Stimulated activated CD8-positive, alpha-beta memory T cell treated with anti-CD3 and anti-CD28 coated beads, Interleukin-12 subunit alpha, Interleukin-12 subunit beta, amount 100 ng/mL, for 1 hour (primary cell): Measurements from ENCODE around the gene DDX39A.
"Not testable (repeated sequence)": the region's sequence is repeated elsewhere in the genome, so short reads cannot be mapped to it uniquely, and the experiment has no call there.

Experiments used
- DNase-seq: peaks from one replicate; pipeline ENCODE4 v3.0.0-alpha.2; 2020; ENCODE audit warnings: low read depth

DDX39A gene

DNA sequence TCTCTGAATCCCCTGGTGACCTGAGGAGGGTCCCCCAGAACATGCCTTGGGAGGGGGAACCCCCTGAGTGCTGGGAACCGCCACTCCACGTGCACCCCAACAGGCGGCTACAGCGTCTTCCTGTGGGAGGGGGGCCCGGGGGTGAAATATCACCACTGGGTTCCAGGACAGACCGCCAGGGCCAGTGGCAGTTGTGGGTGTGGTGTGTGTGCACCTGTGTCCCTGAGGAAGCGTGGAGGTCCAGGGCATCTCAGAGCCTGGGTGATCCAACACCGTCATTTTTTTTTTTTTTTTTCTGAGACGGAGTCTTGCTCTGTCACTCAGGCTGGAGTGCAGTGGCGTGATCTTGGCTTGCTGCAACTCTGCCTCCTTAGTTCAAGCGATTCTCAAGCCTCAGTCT lies 33.6 kb downstream of the DDX39A start:
- no peak for DNase-seq

DNA sequence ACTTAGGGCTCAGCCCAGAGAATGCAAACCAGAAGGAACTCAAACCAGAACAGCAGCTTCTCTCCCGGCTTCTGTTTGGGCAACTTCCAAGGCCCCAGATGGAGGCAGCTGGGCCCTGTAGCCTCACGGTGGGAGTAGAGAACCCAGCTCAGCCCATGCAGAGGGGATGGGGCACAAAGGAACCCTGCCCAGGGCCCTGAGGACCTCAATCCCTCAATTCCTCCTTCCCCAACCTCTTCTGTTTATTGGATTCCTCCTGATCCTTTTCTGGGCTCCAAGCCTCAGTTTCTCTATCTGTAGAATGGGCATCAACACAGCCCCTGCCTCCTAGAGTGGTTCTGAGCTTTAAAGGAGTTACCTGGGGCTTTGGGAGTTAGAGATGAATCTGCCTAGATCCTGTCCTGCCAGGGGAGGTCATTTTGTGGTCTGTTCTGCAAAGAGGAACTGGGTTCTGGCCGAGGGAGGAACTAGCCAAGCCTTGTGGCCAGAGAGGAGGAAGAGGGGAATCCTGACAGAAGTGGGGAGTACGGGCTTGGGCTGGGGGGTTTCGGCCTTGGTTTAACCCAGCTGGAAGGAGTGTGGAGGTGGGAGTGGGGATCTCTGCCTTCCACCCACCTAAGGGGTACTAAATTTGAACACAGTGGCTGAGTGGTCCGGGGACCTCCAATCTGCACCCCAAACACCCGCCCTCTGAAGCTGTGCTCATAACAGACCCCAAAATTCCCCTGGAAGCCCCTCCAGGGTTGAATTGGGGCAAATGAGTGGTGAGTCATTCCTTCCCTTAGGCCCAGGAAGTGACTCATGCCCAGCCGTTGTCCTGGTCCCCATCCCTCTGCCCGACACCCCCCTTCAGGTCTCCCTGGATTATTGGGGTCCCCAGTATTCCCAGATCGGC lies 35.2 kb downstream of the DDX39A start:
- DNase-seq: peak; percentile 62

DNA sequence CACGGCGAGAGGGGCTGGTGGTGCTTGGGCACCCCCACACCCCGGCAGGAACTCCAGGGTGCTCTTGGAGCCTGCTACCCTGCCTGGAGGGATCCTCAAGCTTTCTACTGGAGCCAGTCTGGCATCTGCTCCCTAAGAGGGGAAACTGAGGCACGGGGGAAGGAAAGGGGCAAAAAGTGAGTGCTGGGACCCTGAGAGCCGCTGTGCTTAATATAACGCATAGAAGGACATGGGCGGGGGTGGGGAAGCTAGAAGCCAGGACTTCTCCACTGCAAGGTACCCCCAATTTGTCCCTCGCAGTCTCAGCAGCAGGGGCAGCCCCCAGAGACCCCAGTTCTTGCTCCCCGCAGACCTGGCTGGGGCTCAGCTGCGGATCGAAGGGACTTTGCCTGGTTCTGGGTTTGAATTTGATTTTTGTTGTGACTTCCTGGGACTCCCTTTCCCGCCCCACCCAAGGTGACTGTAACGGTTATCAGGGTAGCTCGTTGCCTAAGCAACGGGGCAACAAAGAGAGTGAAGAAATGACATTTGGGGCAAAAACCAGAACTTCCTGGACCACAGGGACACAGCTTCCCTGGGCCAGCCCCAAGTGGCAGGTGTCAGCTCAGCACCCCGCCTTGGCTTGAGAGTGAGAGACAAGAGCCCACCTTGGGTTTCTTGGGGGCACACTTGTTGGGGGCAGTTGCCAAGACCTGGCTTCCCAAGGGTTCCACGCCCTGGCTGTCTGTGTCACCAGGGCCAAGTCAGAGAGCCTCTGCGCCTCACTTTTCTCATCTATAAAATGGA lies 37.3 kb downstream of the DDX39A start:
- peak; percentile 63 for DNase-seq

DNA sequence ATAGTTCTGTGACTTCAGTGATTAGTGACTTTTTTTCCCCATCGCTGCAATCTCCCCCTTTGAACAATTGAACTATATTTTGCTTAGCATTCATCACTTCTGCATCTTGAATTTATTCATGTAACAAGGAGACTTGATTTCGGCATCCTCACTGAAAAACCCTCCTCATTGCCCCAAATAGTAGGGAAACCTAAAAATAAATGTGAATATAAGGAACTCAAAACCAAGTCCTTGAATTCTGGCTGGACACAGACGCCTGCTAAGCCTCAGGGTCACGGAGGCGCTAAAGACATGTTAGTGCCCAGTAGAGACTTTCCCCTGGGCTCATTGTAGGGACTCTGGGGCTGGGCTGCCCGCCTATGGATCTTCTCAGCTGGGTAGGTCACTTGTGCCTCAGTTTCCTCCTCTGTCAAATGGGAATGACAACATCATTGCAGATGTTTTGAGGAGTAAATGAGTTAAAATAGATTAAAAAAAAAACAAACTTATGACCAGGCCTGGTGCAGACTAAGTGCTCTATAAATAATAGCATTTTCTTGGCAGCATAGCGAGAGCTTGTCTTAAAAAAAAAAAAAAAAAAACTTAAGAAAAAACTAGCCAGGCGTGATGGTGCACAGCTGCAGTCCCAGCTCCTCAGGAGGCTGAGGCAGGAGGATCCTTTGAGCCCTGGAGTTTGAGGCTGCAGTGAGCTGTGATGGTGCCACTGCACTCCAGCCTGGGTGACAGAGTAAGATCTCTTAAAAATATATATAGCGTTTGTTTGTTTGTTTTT lies 39.7 kb downstream of the DDX39A start:
- no peak for DNase-seq

DNA sequence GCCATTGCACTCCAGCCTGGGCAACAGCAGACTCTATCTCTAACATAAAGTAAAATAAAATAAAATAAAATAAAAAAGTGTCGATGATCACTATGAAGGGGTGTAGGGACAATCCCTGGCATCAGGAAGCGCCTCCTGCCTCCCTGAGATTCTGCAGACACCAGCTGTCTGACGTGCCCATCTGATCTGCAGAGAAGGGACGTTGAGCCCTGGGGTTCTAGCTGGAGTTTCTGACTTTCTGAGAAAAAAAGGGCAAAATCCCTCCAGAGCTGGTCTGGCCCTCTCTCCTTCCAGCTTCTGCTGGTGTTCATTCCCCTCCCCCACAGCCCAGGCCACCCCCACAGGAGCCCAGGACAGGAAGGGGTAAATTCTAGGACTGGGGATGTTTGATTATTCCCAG lies 40.3 kb downstream of the DDX39A start:
- no peak for DNase-seq

DNA sequence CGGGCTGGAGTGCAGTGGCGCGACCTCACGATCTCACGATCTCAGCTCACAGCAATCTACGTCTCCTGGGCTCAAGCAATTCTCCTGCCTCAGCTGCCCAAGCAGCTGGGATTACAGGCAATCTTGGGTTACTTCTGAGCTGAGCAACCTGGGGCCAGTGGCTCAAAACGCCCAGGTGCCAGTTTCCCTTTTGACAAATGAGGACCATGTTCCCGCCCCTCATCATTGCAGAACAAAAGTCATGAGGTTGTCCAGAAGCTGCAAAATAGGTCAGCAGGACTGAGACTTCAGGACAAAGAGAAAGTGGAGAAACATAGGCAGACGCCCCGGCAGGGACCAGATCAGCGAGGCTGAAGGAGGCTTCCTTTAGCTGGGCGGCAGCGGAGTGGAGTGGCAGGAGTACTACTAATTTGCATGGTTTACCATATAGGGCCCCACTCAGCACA lies 41.2 kb downstream of the DDX39A start:
- DNase-seq: no peak

GRCh38 chr19:14375582-14376291 lies 43.4 kb downstream of the DDX39A start:
- no peak for DNase-seq

DNA sequence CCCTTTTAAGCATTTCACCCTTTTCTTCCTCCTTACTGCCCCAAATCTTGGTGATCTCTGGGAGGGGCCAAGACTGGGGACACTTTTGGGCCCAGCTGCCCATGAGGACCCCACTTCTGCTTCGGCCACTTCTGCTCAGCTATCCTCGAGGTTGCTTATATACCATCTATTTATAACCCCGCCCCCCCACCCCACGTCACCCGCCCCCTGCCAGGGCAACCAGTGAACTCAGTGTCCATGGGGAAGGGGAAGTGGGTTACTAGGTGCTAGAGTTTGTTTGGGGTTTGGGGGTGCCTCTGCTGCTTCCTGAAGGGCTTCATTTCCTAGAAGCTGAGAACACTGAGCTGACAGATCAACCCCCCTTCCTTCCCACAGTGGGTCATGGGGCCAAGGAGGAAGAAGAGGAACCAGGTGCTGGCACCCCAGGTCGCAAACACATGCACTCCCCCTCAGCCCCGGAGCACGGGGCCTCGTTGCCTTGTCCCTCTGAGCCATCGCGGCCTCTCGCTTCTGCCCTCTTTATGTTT lies 44.0 kb downstream of the DDX39A start:
- no peak for DNase-seq

GRCh38 chr19:14374313-14374712 lies 44.8 kb downstream of the DDX39A start:
- not testable (repeated sequence) for DNase-seq

- not testable (repeated sequence) for DNase-seq
Measured at GRCh38 chr19:14372384-14373077, 46.6 kb downstream of the DDX39A start.

- DNase-seq: no peak
Measured at GRCh38 chr19:14371301-14371821, 47.8 kb downstream of the DDX39A start.

DNA sequence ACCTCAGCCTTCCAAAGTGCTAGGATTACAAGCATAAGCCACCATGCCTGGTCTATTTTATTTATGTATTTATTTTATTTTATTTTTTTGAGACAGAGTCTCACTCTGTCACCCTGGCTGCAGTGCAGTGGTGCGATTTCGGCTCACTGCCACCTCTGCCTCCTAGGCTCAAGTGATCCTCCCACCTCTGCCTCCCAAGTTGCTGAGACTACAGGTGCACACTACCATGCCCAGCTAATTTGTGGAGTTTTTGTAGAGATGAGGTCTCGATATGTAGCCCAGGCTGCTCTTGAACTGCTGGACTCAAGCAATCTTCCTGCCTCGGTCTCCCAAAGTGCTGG lies 48.2 kb downstream of the DDX39A start:
- DNase-seq: no peak

DNA sequence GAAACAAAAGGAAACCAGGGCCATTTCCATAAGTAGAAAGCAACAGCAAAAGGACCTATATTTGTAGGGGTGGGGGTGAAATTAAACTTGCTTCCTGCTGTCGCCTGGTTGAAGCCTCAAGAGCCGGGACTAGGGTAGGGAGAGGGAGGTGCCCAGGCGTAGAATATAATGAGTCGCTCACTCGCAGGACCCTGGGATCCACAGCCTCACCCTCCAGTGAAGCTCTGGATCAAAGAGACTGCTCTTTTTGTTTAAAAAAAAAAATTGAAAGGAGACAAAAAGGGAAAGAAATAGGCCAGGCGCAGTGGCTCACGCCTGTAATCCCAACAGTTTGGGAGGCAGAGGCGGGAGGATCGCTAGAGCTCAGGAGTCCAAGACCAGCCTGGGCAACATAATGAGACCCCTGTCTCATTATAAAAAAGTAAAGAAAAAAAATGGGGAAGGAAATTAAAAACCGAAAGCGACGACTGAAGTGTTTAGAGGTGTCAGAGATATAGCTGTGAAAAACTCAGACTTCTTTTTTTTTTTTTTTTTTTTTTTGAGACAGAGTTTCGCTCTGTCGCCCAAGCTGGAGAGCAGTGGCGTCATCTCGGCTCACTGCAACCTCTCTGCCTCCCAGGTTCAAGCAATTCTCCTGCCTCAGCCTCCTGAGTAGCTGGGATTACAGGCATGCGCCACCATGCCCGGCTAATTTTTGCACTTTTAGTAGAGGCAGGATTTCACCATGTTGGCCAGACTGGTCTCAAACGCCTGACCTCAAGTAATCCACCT lies 48.8 kb downstream of the DDX39A start:
- DNase-seq: no peak

DNA sequence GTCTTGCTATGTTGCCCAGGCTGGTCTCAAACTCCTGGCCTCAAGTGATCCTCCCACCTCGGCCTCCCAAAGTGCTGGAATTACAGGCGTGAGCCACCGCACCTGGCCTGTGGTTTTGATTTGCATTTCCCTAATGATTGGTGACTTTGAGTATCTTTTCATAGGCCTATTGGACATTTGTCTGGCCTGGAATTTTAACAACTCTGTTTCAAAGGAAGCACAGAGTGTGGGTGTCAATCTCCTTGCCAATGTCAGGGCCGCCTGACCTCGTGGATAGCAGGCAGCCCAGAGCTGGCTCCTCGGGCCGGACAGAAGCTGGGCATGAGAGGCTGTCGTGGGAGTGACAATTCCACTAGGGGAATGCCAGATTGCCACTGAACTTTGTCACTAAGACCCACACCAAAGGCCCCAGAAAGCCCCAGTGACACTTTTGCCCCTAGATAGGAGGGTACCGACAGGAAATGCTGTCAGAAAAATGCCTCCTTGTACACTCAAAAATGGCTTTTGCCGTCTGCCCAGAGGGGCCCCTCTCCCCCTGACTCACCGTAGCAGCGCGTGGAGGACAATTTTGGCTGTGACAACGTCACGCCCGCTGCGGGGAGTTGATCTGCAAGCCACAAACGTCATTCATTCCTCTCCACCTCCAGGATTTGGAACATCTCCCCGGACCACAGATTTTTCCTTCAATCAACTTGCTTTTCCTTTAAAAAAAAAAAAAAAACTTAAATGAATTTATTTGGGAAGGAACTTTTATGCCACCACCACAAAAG lies 49.6 kb downstream of the DDX39A start:
- DNase-seq: peak; percentile 80

DNA sequence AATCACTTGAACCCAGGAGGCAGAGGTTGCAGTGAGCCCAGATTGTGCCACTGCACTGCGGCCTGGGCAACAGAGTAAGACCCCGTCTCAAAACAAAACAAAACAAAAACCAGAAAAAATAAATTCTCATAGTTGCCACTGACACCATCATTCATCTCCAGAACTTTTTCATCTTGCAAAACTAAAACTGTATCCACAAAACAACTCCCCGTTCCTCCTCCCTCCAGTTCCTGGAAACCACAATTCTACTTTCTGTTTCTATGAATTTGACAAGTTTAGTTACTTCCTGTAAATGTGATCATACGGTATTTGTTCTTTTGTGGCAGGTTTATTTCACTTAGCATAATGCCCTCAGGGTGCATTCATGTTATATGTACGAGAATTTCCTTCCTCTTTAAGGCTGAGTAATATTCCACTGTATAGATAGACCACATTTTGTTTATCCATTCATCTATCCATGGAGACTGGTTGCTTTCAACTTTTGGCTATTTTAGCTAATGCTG lies 51.1 kb downstream of the DDX39A start:
- no peak for DNase-seq

DNA sequence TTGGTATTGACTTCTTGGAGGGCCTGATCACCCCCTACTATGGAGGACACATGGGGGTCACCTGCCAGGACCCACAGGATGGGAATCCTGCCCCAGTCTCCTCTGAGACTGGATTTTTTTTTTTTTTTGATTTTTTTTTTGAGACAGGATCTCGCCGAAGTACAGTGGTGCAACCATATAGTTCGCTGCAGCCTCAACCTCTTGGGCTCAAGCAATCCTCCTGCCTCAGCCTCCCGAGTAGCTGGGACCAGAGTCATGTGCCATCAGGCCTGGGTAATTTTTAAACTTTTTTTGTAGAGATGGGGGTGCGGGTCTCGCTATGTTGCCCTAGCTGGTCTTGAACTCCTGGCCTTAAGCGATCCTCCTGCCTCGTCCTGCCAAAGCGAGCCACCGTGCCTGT lies 52.1 kb downstream of the DDX39A start:
- no peak for DNase-seq

- peak; percentile 82 for DNase-seq
Measured at GRCh38 chr19:14366529-14366928, 52.6 kb downstream of the DDX39A start.

GRCh38 chr19:14364098-14364443 lies 55.1 kb downstream of the DDX39A start:
- DNase-seq: not testable (repeated sequence)
